HepG2 (cell line): Measurements from ENCODE around the gene RAD18. TPM values are rescaled to one million over a fixed set of nuclear protein-coding genes. Genes with fewer than 3 reads are reported as not detected.

Experiments used
- ATAC-seq: fragments of 200-7000 bp; cut with Tn5 transposase; 3 replicates; pipeline ENCODE4 v1.9.1; 2020; ENCODE audit warnings: mild to moderate bottlenecking, moderate library complexity
- BruUV-seq: library from RNA; stranded (reverse); fragments of 400-500 nt; replicated peaks from 2 replicates; lab custom pipeline; 2021; lab: Mats Ljungman, UMichigan
- CTCF ChIA-PET: fragments of 300-600 bp; formaldehyde crosslinking; extraction: SDS; loops from one replicate; lab custom pipeline; 2021; ENCODE audit warnings: low total read pairs, inconsistent platforms, low intra/inter-chr PET ratio; lab: Yijun Ruan, JAX
- POLR2A ChIA-PET: fragments of 350-600 bp; sonication (Branson Sonifier 250); formaldehyde crosslinking; loops from one replicate; lab custom pipeline; 2020; ENCODE audit warnings: antibody characterized with exemption, inconsistent platforms; lab: Yijun Ruan, JAX
- DNase-seq: peaks from one replicate; pipeline ENCODE4 v3.0.0-alpha.2; 2015; ENCODE audit warnings: low spot score
- FAIRE-seq: peaks from 3 replicates; lab custom pipeline; 2011; peaks lifted over from hg19 to GRCh38; lab: Jason Lieb, UNC
- H2AFZ ChIP-seq: one replicate; pipeline ENCODE4 v1.6.1; 2011; ENCODE audit warnings: low read length, inconsistent platforms
- H3K27ac ChIP-seq: fragments of 300-600 bp; 3 replicates; pipeline ENCODE4 v1.8.0; 2011; ENCODE audit warnings: mixed run types, mild to moderate bottlenecking, mixed read lengths, low read length, inconsistent platforms; ENCODE audit not compliant: insufficient read depth; ENCODE audit errors: extremely low read length
- H3K27me3 ChIP-seq, 2 experiments: fragments of 200-600 bp in 1 of 2; 2 replicates in 1 of 2; 3 replicates in 1 of 2; pipeline versions ENCODE4 v1.6.0 to v1.8.0; 2011; ENCODE audit warnings: low read length in 2 of 2, mild to moderate bottlenecking in 2 of 2, moderate library complexity in 2 of 2, inconsistent platforms in 1 of 2; ENCODE audit not compliant: insufficient read depth in 2 of 2, control insufficient read depth in 1 of 2
- H3K36me3 ChIP-seq, 2 experiments: fragments of 200-600 bp in 1 of 2; replicated peaks in 1 of 2; 2 replicates in 1 of 2; 3 replicates in 1 of 2; pipeline versions ENCODE4 v1.5.1 to v1.8.0; 2011; ENCODE audit warnings: low read length in 2 of 2, inconsistent platforms in 1 of 2; ENCODE audit not compliant: insufficient read depth in 2 of 2, control insufficient read depth in 1 of 2
- H3K4me1 ChIP-seq: 2 replicates; pipeline ENCODE4 v1.5.1; 2012; ENCODE audit warnings: low read length, inconsistent platforms; ENCODE audit not compliant: insufficient read depth
- H3K4me2 ChIP-seq: 2 replicates; pipeline ENCODE4 v1.6.0; 2011; ENCODE audit warnings: low read depth, low read length, inconsistent platforms
- H3K4me3 ChIP-seq, 3 experiments: fragments of 200-600 bp in 1 of 3; sonication (generic), shearing (Covaris generic) in 1 of 3; replicated peaks in 1 of 3; 2 replicates each; pipeline ENCODE4 v1.5.1; 2011 to 2016; ENCODE audit warnings: low read length in 3 of 3, inconsistent platforms in 2 of 3, low read depth in 2 of 3, mild to moderate bottlenecking in 2 of 3, control low read depth in 1 of 3, mixed read lengths in 1 of 3; ENCODE audit not compliant: insufficient read depth in 1 of 3
- H3K79me2 ChIP-seq: one replicate; pipeline ENCODE4 v1.6.1; 2011; ENCODE audit warnings: low read length, inconsistent platforms; ENCODE audit not compliant: insufficient read depth
- H3K9ac ChIP-seq: 2 replicates; pipeline ENCODE4 v1.6.0; 2011; ENCODE audit warnings: mild to moderate bottlenecking, low read depth, low read length, inconsistent platforms; ENCODE audit not compliant: insufficient read depth
- H3K9me3 ChIP-seq: 2 replicates; pipeline ENCODE4 v1.5.1; 2012; ENCODE audit warnings: mild to moderate bottlenecking, low read length
- H4K20me1 ChIP-seq: 2 replicates; pipeline ENCODE4 v1.6.0; 2011; ENCODE audit warnings: inconsistent platforms, mild to moderate bottlenecking, low read length, moderate library complexity; ENCODE audit not compliant: insufficient read depth
- ELF1 ChIP-seq: sonication (generic); formaldehyde crosslinking; IDR thresholded peaks from 2 replicates; pipeline ENCODE4 v1.4.0; 2020; ENCODE audit warnings: missing genetic modification reagents
- GTF2F1 ChIP-seq: fragments of 150-350 bp; IDR thresholded peaks from 2 replicates; pipeline ENCODE4 v1.6.1; 2014; ENCODE audit warnings: low read length
- HMG20A ChIP-seq: IDR thresholded peaks from 2 replicates; pipeline ENCODE4 v1.6.1; 2016; ENCODE audit warnings: borderline replicate concordance
- JARID2 ChIP-seq: sonication (generic); formaldehyde crosslinking; IDR thresholded peaks from 2 replicates; pipeline ENCODE4 v1.8.1; 2023; ENCODE audit warnings: missing genetic modification reagents, inconsistent platforms; ENCODE audit not compliant: insufficient replicate concordance
- KLF15 ChIP-seq: sonication (generic); formaldehyde crosslinking; IDR thresholded peaks from 2 replicates; pipeline ENCODE4 v1.8.1; 2023; ENCODE audit warnings: borderline replicate concordance, mild to moderate bottlenecking, inconsistent platforms, missing genetic modification reagents, mixed read lengths
- RORA ChIP-seq: sonication (generic); formaldehyde crosslinking; IDR thresholded peaks from 2 replicates; pipeline ENCODE4 v1.5.0; 2020; ENCODE audit warnings: mild to moderate bottlenecking, missing genetic modification reagents, moderate library complexity
- TFE3 ChIP-seq: IDR thresholded peaks from 2 replicates; pipeline ENCODE4 v1.6.1; 2016
- THAP11 ChIP-seq: IDR thresholded peaks from 2 replicates; pipeline ENCODE4 v1.6.1; 2016; ENCODE audit warnings: missing biosample characterization, missing genetic modification reagents
- ZMYM4 ChIP-seq: sonication (generic); formaldehyde crosslinking; IDR thresholded peaks from 2 replicates; pipeline ENCODE4 v1.8.1; 2023; ENCODE audit warnings: mild to moderate bottlenecking, missing genetic modification reagents
- ZNF235 ChIP-seq: sonication (generic); formaldehyde crosslinking; IDR thresholded peaks from 2 replicates; pipeline ENCODE4 v1.8.1; 2023; ENCODE audit warnings: mild to moderate bottlenecking, missing genetic modification reagents, borderline replicate concordance
- ZNF251 ChIP-seq: sonication (generic); formaldehyde crosslinking; IDR thresholded peaks from 2 replicates; pipeline ENCODE4 v1.9.0; 2021; ENCODE audit warnings: mild to moderate bottlenecking, missing genetic modification reagents
- ZNF749 ChIP-seq: sonication (generic); formaldehyde crosslinking; IDR thresholded peaks from 2 replicates; pipeline ENCODE4 v1.8.0; 2022; ENCODE audit warnings: mild to moderate bottlenecking, missing genetic modification reagents, moderate library complexity, borderline replicate concordance
- WGBS: methylation state at CpG from one replicate; pipeline ENCODE4 v1.1.6; 2017; ENCODE audit warnings: low lambda C conversion rate; 5-methylcytosine and 5-hydroxymethylcytosine counted together
- in situ Hi-C: cut with HindIII; loops from 2 replicates; pipeline ENCODE4 v1.10.0; 2017; ENCODE audit warnings: low pct_unique_long_range_greater_than_20kb; ENCODE audit not compliant: extremely low pct_ligation_motif_present
- intact Hi-C: fragments of 100-400 bp; cut with micrococcal nuclease; formaldehyde crosslinking; loops from one replicate; pipeline ENCODE4 v1.10.0; 2022; ENCODE audit not compliant: unreplicated experiment
- polyA plus RNA-seq, 8 experiments: library from polyadenylated mRNA; depleted of rRNA in 3 of 8; stranded (reverse) in 7 of 8; unstranded in 1 of 8; fragments of >200 nt; fragmentation: Illumina TruSeq in 4 of 8; extraction: Trizol in 4 of 8; gene quantifications; 2 replicates each; pipeline versions ENCODE4 v1.2.1 to v1.2.3, GENCODE V29; 2011 to 2016; ENCODE audit warnings: low read depth in 4 of 8, missing spikeins in 1 of 8, mixed read lengths in 1 of 8; ENCODE audit not compliant: insufficient read depth in 1 of 8
- total RNA-seq, 5 experiments: library from RNA; depleted of rRNA; stranded (reverse); fragments of >200 nt; fragmentation: Illumina TruSeq; extraction: Trizol; gene quantifications; 2 replicates each; pipeline ENCODE4 v1.2.3, GENCODE V29; 2016; ENCODE audit warnings: low read depth in 1 of 5

The RAD18 gene
- total and polyA plus RNA-seq, 2 of the 13 experiments (the other 11 are each of a cell fraction or from before 2014, with no cell fraction given) = 5.9 to 20.7 TPM

GRCh38 chr3:8884630-8885290 is 78.5 kb downstream of the RAD18 start:
- TF ChIP-seq JARID2 (CRISPR knock-in tag) = no peak
- no peak for TF ChIP-seq ZNF235
- TF ChIP-seq KLF15 (CRISPR knock-in tag) = no peak
- no peak for TF ChIP-seq RORA (CRISPR knock-in tag)
- no peak for TF ChIP-seq HMG20A (CRISPR knock-in tag)
- no peak for TF ChIP-seq ZNF251
- no peak for TF ChIP-seq TFE3 (CRISPR knock-in tag)
- no peak for TF ChIP-seq ZNF749 (CRISPR knock-in tag)
- no peak for TF ChIP-seq ZMYM4
- TF ChIP-seq ELF1 (CRISPR knock-in tag) = no peak
- TF ChIP-seq GTF2F1 = no peak
- no peak for TF ChIP-seq THAP11
- no peak overlapping the region for H2AFZ ChIP-seq
- WGBS = 100% methylated on average over 1 of the region's 1 CpG
- in situ Hi-C loops = no loop called here
- no peak overlapping the region for H3K27ac ChIP-seq
- H3K27me3 ChIP-seq = no peaks in the 10 kb centered on the region
- POLR2A ChIA-PET = no interaction called here
- DNase-seq (no peak), FAIRE-seq (no peak), ATAC-seq (no peak)
- CTCF ChIA-PET = no interaction called here
- H3K4me1 ChIP-seq = peaks cover 7% of the 10 kb centered on the region
- no peak overlapping the region for H3K4me2 ChIP-seq
- H4K20me1 ChIP-seq = no peaks in the 10 kb centered on the region
- no peak overlapping the region for H3K4me3 ChIP-seq
- H3K9ac ChIP-seq = no peak overlapping the region
- H3K79me2 ChIP-seq = no peaks in the 10 kb centered on the region
- BruUV-seq = no TSS peak
- intact Hi-C loops = no loop called here
- H3K36me3 ChIP-seq = peaks cover 5 to 23% of the 10 kb centered on the region in 2 experiments; a peak in 4 of 5 replicates
- no peaks in the 10 kb centered on the region for H3K9me3 ChIP-seq
